VCaP (cell line): Measurements from ENCODE around the gene VENTX.

ENCODE experiments used
- H3K27ac ChIP-seq: fragments of 450-650 bp; 2 replicates; pipeline ENCODE4 v1.5.1; 2017
- CTCF ChIP-seq: fragments of 450-650 bp; conservative IDR thresholded peaks from 2 replicates; pipeline ENCODE4 v1.5.1; 2017; ENCODE audit warnings: mild to moderate bottlenecking, moderate library complexity

VENTX gene

DNA sequence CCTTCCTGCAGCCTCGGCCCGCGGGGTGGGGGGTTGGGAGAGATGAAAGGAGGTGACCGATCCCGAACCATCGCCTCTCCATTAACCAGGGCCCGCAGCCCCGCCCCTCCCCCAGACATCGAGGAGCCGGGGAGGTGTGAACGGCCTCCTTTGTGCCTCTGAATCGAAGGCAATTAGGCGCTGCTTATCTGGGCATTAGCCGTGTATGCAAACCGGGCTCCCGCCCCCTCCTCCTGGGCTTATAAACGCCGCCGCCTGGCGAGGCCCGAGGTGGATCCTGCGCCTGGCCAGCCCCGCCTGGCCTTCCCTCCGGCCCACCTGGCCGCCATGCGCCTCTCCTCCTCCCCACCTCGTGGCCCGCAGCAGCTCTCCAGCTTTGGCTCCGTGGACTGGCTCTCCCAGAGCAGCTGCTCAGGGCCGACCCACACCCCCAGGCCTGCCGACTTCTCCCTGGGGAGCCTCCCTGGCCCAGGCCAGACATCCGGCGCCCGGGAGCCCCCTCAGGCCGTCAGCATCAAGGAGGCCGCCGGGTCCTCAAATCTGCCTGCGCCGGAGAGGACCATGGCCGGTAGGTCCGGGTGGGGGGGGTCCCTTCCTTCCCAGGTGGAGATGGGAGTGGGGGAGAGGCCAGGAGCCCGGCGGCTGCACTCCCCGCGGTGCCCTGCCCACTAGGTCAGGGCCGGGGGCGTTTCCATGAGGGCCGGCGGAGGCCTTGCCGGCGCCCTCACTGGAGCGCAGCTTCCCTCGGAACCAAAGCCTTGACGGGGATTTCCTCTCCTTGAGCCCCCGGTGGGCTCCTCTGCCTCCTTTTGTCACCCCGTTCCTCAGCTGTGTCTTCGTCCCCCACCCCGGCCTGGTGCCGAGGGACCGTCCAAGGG is at the start of gene VENTX:
Gene VENTX (plus strand): TSS at position 268 of the 878 bp plus-strand sequence. CDS start 60 bp downstream, at position 328.
- TF ChIP-seq CTCF = no peak
- H3K27ac ChIP-seq = no peak within 1 kb of the TSS

GRCh38 chr10:133187906-133188681 is 49.6 kb upstream of the VENTX start:
- no peak for TF ChIP-seq CTCF
- H3K27ac ChIP-seq = no peak overlapping the region

DNA sequence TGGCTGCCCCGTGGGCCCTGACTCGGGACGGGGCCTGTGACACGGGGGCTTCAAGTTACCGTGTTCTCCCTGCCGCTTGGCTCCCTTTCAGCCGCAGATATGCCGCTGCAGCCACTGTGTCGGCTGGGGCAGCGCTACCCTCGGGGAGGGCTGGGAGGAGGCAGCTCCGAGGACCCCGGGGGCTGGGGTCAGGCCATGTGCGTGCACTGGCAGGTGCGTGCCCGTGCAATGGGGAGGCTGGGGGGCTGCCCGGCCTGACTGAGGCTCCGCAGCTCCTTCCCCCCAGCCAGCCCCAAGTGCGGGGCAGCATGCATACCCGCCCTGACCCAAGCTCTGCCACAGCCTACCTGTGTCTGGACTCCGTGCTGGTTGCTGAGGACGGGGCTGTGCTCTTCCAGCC is 48.4 kb upstream of the VENTX start:
- H3K27ac ChIP-seq = no peak overlapping the region
- no peak for TF ChIP-seq CTCF

DNA sequence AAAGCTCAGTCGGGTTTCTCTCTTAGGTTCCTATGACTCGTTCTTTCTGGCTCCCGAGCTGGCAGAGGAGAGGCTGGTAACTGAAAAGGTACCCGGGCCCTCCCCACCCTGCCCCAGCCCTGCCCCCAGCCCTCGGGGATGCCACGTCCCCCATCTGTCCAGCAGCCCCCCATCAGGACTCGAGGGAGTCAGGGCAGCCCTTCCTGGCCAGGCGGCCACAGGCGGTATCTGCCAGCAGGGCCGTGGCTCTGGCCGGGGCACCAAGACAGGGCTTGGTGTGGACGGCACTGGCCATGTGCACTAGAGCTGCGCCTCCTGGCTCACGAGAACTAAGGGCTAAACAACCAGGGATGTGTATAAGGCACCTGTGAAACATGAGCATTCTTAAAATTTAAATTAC is 47.9 kb upstream of the VENTX start:
- H3K27ac ChIP-seq = no peak overlapping the region
- no peak for TF ChIP-seq CTCF

- no peak for TF ChIP-seq CTCF
- H3K27ac ChIP-seq = no peak overlapping the region
These were observed 47.4 kb upstream of the VENTX start for GRCh38 chr10:133190225-133190624.

DNA sequence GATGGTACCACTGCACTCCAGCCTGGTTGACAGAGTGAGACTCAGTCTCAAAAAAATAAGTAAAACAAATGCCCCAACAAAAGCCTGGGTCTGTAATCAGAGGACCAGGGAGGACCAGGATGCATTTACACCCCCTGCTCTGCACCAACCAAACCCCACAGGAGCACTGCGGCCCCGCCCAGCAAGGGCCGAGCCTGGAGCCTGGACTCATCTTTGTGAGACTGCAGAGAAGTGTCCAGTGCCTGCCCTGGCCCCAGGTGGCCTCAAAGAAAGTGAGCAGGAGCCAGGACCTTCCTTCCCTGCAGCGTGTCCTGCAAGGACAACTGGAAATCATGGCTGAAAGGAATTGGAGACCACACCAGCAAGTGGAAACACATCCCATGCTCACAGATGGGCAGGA is 46.0 kb upstream of the VENTX start:
- TF ChIP-seq CTCF = no peak
- no peak overlapping the region for H3K27ac ChIP-seq

DNA sequence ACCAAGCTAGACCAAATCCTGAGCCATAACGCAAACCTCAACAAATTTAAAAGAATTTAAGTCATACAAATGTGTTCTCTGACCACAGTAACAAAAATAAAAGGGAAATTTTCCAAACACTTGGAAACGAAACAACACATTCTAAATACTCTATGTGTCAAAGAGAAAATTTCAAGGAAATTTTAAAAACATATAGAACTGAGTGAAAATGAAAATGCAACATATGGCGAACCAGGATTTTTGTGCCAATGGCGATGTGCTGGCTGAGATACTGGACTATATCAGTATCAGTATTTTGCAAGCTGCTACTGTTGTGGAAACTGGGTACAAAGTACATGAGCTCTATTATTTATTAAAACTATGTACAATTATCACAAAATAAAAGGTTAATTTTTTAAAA is 43.5 kb upstream of the VENTX start:
- no peak for TF ChIP-seq CTCF

More for the DNA sequence above, 43.5 kb upstream of the VENTX start:
- H3K27ac ChIP-seq = no peak overlapping the region
